Glutamatergic neuron (in vitro differentiated cells): ENCODE measurements around the gene ROBO1. TPM values are rescaled to one million over a fixed set of nuclear protein-coding genes. Genes with fewer than 3 reads are reported as not detected.

Source experiments
- DNase-seq: peaks from one replicate; pipeline ENCODE4 v3.0.0; 2022
- H3K27ac Mint-ChIP-seq: one replicate; pipeline ENCODE4 v1.8.0; 2020; ENCODE audit warnings: mild to moderate bottlenecking, mixed read lengths, inconsistent platforms; ENCODE audit not compliant: unreplicated experiment
- H3K27me3 Mint-ChIP-seq: one replicate; pipeline ENCODE4 v1.8.0; 2020; ENCODE audit warnings: mild to moderate bottlenecking, moderate library complexity, mixed read lengths, inconsistent platforms; ENCODE audit not compliant: unreplicated experiment
- H3K36me3 Mint-ChIP-seq: one replicate; pipeline ENCODE4 v1.8.0; 2020; ENCODE audit warnings: mild to moderate bottlenecking, mixed read lengths, inconsistent platforms; ENCODE audit not compliant: unreplicated experiment
- H3K4me1 Mint-ChIP-seq: one replicate; pipeline ENCODE4 v1.8.0; 2020; ENCODE audit warnings: mild to moderate bottlenecking, low read depth, mixed read lengths, inconsistent platforms; ENCODE audit not compliant: unreplicated experiment
- H3K4me3 Mint-ChIP-seq: one replicate; pipeline ENCODE4 v1.8.0; 2020; ENCODE audit warnings: mild to moderate bottlenecking, mixed read lengths, inconsistent platforms; ENCODE audit not compliant: unreplicated experiment
- H3K9me3 Mint-ChIP-seq: one replicate; pipeline ENCODE4 v1.8.0; 2020; ENCODE audit warnings: mild to moderate bottlenecking, moderate library complexity, mixed read lengths, inconsistent platforms; ENCODE audit not compliant: unreplicated experiment
- total RNA-seq: library from RNA; stranded (reverse); fragmentation: NEBNext Ultra II Directional; extraction: Animal tissue kit (Norgen Biotek cat#: 25700); gene quantifications from one replicate; pipeline ENCODE4 v1.2.1, GENCODE V29; 2021; ENCODE audit not compliant: unreplicated experiment
- TF ChIP-seq, protein P1 (sequence below): fragments of 200-600 bp; sonication (generic); IDR thresholded peaks from one replicate; pipeline ENCODE4 v1.5.0; 2021; ENCODE audit not compliant: partially characterized antibody, unreplicated experiment

ROBO1 gene
- total RNA-seq, 1 donor from 2014 or later = 505 TPM

GRCh38 chr3:79052054-79052681, 715.6 kb downstream of the ROBO1 start:
- Mint-ChIP-seq H3K9me3 (peaks cover 11% of the 10 kb centered on the region), H3K27me3 (peaks cover 3% of the 10 kb centered on the region), H3K36me3 (peaks cover 39% of the 10 kb centered on the region), H3K4me3 (no peak overlapping the region), H3K4me1 (peaks cover 7% of the 10 kb centered on the region), H3K27ac (no peak overlapping the region)
- TF ChIP-seq, protein P1, sequence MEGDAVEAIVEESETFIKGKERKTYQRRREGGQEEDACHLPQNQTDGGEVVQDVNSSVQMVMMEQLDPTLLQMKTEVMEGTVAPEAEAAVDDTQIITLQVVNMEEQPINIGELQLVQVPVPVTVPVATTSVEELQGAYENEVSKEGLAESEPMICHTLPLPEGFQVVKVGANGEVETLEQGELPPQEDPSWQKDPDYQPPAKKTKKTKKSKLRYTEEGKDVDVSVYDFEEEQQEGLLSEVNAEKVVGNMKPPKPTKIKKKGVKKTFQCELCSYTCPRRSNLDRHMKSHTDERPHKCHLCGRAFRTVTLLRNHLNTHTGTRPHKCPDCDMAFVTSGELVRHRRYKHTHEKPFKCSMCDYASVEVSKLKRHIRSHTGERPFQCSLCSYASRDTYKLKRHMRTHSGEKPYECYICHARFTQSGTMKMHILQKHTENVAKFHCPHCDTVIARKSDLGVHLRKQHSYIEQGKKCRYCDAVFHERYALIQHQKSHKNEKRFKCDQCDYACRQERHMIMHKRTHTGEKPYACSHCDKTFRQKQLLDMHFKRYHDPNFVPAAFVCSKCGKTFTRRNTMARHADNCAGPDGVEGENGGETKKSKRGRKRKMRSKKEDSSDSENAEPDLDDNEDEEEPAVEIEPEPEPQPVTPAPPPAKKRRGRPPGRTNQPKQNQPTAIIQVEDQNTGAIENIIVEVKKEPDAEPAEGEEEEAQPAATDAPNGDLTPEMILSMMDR = no peak
- peak; percentile 40 for DNase-seq

DNA sequence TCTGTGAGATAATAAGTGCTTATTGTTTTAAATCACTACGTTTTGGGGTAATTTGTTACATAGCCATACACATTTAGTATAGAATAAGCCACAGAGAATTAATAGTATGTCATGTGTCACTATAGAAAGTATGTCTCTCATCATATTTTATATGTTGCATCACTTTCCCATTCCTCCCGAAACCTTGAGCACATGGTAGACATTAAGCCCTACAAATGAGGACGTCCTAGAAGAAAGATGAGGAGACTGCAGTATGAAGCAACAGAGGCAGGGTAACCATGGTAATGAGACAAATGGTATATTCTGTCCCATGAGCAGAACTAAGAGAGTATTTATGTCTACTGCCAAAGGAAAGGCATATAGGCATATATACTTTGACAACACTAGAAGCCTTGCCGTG, 720.2 kb downstream of the ROBO1 start:
- no peaks in the 10 kb centered on the region for H3K4me1 Mint-ChIP-seq
- DNase-seq = no peak
- H3K36me3 Mint-ChIP-seq = peaks cover 27% of the 10 kb centered on the region
- H3K27ac Mint-ChIP-seq = no peak overlapping the region
- no peak overlapping the region for H3K4me3 Mint-ChIP-seq
- H3K9me3 Mint-ChIP-seq = peaks cover 5% of the 10 kb centered on the region
- H3K27me3 Mint-ChIP-seq = peaks cover 3% of the 10 kb centered on the region
- TF ChIP-seq, protein P1 = no peak

DNA sequence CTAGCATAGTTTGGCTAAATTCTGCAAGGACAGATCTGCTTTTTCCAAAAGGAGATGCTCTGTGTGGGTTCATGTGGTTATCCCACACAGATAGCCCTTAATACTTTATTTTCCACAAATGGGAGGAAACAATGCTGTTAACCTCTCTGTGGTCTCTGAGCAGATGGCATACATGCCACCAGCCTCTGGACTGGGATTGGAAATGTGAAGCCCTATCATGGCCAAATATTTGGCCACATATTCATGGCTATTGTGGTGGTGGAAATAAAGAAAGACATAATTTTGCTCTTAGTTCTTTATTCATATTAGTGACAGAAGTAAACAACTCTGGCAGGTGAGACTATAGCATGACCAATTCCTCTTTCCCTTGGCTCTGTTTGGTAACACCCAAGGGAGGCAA, 726.2 kb downstream of the ROBO1 start:
- Mint-ChIP-seq H3K4me1 (no peaks in the 10 kb centered on the region), H3K27me3 (no peaks in the 10 kb centered on the region), H3K9me3 (no peaks in the 10 kb centered on the region), H3K4me3 (no peak overlapping the region), H3K27ac (no peak overlapping the region), H3K36me3 (no peaks in the 10 kb centered on the region)
- TF ChIP-seq, protein P1 = no peak
- no peak for DNase-seq

- H3K36me3 Mint-ChIP-seq = no peaks in the 10 kb centered on the region
- no peaks in the 10 kb centered on the region for H3K27me3 Mint-ChIP-seq
- no peaks in the 10 kb centered on the region for H3K4me1 Mint-ChIP-seq
- TF ChIP-seq, protein P1 = no peak
- no peaks in the 10 kb centered on the region for H3K9me3 Mint-ChIP-seq
- no peak for DNase-seq
- H3K4me3 Mint-ChIP-seq = no peak overlapping the region
- no peak overlapping the region for H3K27ac Mint-ChIP-seq
Measured at GRCh38 chr3:79040701-79041100, 727.1 kb downstream of the ROBO1 start.

DNA sequence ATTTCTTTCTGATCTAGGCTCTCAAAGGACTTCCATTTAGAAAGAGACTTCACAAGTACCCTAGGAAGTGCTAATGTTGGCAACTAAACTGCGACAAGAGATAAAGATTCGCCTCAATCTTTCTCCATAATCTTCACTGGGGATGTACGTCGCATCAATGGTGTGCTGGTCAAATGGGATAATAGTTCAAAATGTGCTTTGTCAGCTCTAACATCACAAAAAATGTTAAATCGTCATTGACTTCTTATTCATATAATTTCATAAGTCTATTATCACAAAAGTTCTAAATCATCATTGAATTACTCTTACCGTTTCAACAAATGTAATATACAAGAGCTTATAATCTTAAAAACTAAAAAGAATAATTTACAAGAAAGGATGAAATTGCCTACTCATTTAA, 727.7 kb downstream of the ROBO1 start:
- DNase-seq = no peak
- no peaks in the 10 kb centered on the region for H3K4me1 Mint-ChIP-seq
- TF ChIP-seq, protein P1 = no peak
- H3K9me3 Mint-ChIP-seq = no peaks in the 10 kb centered on the region
- no peaks in the 10 kb centered on the region for H3K36me3 Mint-ChIP-seq
- no peak overlapping the region for H3K27ac Mint-ChIP-seq
- no peaks in the 10 kb centered on the region for H3K27me3 Mint-ChIP-seq
- H3K4me3 Mint-ChIP-seq = no peak overlapping the region
